NK-92 treated with Interleukin-12 subunit alpha and Interleukin-12 subunit beta, amount 100 ng/mL, for 24 hours (cell line): ENCODE results near the gene RNASE12.
"Not testable (repeated sequence)": the region's sequence is repeated elsewhere in the genome, so short reads cannot be mapped to it uniquely, and the experiment has no call there.

ENCODE experiments used
- DNase-seq: peaks from one replicate; lab custom pipeline; 2025; lab: John Stamatoyannopoulos, UW

RNASE12 gene

DNA sequence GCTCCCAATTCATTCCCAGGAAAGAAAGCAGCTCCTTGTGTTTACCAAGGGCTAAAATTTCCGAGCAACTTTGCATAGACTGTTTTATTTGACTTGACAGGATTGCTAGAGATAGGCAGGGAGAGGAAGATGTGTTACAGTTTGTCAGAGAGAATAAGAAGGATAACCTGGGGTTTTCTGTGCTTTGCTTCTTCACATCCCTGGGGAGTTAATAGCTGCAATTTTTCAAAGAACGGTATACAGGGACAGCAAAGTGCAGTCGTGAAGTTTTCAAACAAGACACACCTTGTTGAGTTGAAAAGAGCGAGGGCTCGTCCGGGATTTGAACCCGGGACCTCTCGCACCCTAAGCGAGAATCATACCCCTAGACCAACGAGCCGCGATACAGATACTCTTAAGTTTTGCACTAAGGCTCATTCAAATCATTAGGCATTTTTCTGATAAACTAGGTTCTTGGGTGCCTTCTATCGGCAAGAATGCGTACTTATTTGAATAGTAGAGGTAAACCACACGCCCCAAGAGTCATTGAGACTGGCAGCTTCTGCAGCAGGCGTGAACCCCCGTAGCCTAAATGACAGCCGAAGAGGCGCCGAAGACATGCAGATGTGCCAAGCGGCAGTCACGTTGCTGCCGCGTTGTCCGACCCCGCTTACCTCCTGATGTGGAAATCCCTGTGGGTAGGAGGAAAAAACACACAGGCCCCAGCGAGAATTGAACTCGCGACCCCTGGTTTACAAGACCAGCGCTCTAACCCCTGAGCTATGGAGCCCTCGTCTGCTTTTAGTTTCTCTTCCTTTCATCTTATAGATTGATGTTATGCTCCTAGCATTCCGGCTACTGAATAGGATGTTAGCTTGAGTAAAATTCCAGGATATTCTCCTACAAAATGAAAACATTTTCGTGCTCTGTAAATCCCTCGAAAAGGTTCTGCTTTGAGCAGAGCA lies 22.2 kb upstream of the RNASE12 start:
- peak; percentile 75 for DNase-seq

- no peak for DNase-seq
Observed at GRCh38 chr14:20612403-20612802, 21.2 kb upstream of the RNASE12 start.

DNA sequence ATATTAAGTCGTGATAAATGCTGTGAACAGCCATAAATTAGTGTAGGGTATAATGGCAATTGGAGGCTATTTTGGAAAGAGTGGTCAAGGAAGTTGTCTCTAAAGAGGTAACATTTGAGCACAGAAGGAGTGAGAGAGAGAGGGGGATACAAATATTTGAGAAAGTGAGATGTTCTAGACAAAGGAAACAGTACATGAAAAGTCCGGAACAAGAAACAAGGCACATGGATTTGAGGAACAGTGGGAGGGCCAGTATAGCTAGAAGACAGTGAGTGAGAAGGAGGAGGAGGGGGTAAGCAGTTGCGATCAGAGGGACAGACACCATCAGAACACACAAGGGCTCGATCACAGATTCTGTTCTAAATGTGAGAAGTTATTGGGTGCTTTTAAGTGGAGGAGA lies 20.1 kb upstream of the RNASE12 start:
- no peak for DNase-seq

DNA sequence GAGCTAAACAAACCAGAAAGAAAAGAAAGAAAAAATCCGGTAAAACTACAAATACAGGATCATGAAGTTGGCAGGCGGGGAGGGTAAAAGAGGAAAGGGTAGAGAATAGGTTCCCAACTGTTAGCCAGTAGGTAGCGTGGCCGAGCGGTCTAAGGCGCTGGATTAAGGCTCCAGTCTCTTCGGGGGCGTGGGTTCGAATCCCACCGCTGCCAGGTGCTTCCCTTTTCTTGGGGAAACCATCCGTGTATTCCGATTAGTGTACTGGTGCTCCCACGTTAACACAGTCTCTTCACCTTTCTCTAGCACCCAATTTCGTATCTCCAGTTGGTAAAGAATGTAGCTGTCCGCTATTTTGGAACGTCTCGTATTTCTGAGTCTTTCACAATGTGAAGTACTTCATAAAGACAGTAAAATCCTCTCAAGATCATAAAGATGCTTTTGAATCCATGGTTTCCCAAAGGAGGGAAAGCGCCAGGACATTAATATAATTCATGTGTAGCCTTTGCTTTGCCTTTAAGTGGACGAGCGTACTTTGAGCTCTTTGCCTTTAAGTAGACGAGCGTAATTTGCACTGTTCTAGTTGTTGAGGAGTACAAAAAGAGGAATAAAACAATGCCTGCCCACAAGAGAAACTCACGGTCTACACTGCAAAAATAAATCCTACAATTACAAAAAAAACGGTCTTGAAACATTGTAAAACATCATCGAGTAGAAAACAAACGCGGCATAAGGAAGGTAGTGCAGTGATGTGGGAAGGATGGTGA lies 19.0 kb upstream of the RNASE12 start:
- peak; percentile 50 for DNase-seq

GRCh38 chr14:20609215-20610001 lies 18.2 kb upstream of the RNASE12 start:
- DNase-seq: peak; percentile 47

- no peak for DNase-seq
Observed at GRCh38 chr14:20608383-20609110, 17.4 kb upstream of the RNASE12 start.

GRCh38 chr14:20607617-20608016 lies 16.4 kb upstream of the RNASE12 start:
- DNase-seq: no peak

DNA sequence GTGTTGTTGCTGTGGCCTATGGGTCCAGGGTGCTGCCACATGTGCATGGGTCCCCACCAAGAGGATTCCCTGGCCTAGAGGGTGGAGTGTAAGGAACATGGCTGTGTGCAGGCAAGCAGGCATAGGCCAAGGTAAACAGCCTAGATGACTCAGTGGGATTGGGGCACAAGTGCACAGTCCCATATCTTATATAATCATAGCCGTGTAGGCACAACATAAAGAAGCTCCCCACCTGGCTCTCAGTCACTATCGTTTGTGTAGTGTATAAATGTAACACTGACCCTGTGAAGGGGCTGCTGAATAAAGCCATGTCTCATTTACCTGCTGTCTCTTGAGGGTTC lies 15.7 kb upstream of the RNASE12 start:
- DNase-seq: no peak

DNA sequence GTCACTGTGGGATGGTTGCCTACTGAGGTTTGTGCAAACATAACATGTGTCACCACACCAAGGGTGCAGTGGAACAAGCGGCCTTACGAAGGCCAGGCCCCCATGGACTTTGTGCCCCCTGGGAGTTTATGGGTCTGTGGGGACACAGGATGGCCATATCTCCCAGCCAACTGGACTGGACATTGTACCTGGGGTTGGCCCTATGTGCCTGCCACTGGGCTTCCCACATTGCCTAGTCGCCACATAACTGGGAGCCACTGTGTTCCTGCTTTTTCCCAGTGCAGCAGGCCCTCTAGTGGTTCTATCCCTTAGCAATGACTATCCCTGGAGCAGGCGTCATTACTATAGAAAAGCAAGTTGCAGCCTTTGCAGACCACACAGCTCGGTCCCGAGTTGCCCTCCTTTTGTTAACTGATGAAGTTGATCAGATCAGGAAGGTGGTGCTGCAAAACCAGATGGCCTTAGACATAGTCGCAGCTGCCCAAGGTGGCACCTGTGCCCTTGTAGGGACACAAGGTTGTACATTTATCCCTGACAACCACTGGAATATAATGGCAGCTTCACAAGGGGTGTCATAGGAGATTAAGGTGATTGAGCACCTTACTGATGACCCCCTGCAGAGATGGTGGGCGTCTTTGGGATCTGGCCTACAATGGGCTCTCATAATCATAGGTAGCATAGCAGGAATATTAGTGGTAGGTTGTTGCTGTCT lies 15.2 kb upstream of the RNASE12 start:
- DNase-seq: no peak

DNA sequence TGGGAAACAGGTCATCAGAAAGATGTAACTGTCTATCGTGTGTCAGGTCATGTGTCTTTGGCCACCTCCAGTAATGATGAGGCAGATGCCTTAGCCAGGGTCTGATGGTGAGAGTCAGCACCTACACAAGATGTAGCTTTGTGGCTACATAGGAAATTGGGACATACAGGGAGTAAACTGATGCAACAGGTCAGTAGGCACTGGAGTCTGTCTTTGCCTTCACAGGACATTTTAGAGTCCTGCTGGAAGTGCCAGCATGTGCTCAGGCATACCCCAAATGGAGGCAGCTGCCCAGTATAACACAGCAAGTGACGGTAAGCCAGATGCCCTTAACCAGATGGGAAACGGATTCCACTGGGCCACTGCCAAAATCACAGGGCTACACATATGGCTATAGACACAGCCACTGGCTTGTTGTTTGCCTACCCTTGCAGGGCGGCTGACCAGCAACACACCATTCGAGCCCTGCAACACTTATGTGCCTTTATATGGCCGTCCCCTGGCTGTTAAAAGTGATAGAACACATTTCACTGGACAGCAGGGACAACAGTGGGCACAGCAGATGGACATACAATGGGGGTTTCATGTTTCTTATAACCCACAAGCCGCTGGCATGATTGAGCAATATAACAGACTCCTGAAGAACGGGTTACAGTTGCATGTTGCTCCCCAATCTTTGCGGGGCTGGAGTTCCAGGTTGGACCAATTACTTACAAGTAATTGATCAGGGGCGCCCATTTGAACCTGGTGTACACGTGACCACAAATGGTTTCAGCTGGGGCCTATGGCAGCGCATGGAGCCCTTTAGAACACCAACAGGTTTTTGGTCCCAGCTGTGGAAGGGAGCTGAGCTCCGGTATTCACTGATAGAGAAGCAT lies 12.9 kb upstream of the RNASE12 start:
- no peak for DNase-seq

- DNase-seq: no peak
Observed at GRCh38 chr14:20602583-20602982, 11.4 kb upstream of the RNASE12 start.

GRCh38 chr14:20601522-20601921 lies 10.3 kb upstream of the RNASE12 start:
- DNase-seq: no peak

GRCh38 chr14:20597108-20597507 lies 5.9 kb upstream of the RNASE12 start:
- no peak for DNase-seq

DNA sequence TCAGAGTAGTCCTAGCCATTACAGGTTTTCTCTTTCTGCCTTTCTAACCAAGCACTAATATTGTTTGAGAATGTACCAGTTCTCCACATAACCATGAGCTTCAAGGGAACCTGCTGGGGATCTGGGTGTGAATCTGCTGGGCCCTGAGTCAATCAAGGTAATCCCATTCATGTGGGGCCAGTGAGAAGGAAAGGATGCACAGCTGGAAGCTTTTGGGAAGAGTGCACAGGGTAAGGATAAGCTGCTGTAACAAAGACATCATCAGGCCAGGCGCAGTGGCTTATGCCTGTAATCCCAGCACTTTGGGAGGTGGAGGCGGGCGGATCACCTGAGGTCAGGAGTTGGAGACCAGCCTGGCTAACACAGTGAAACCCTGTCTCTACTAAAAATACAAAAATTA lies 4.5 kb upstream of the RNASE12 start:
- DNase-seq: not testable (repeated sequence)

DNA sequence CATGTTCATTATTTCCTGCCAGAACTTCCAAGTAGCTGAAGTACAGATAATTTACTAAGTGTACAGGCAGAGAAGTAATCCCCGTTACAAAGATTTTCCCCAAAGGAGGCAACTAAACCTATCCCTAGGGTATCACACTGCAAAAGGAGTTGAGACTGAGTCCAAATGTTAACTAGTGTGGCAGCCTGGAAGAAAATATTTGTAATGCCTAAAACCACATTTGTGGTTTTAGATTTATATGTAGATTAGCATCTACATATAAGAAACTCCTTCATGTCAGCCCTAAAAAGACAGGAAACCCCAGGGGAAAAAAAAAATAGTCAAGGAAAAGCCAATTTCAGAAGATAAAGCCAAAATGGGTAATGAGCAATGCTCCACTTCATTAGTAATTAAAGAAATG lies 1.4 kb upstream of the RNASE12 start:
- no peak for DNase-seq

- DNase-seq: no peak
Observed at GRCh38 chr14:20587489-20588154, 3.6 kb downstream of the RNASE12 start, which contains the start of gene RNASE11. RNASE11 (minus strand) TSS chr14:20588001.

DNA sequence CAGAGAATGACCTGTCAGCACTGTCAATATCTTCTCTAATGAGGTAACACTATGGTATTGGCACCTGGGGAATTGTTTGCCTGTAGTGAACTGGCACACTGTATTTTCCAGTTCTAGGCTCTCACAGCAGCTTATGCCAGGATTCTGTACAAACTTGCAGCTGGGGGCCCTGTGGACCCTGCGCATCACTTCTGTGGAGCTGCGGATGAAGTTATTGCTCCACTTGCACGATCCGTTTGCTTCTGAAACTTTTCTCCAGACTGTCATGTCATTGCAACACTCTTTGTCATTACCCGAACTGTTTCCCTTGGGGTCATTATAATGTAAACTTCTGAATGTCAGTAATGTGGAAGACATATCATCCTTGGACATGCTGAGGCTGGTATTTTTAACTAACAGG lies 7.3 kb downstream of the RNASE12 start:
- no peak for DNase-seq

GRCh38 chr14:20583142-20583541 lies 8.0 kb downstream of the RNASE12 start:
- DNase-seq: no peak

- no peak for DNase-seq
Observed at GRCh38 chr14:20580242-20580641, 10.9 kb downstream of the RNASE12 start.
